ENCODE results near the gene CACNA1A. TPM values are rescaled to one million over a fixed set of nuclear protein-coding genes. Genes with fewer than 3 reads are reported as not detected.

The CACNA1A gene
- total RNA-seq, 2 experiments from 2014 or later = 0.19 to 0.78 TPM

DNA sequence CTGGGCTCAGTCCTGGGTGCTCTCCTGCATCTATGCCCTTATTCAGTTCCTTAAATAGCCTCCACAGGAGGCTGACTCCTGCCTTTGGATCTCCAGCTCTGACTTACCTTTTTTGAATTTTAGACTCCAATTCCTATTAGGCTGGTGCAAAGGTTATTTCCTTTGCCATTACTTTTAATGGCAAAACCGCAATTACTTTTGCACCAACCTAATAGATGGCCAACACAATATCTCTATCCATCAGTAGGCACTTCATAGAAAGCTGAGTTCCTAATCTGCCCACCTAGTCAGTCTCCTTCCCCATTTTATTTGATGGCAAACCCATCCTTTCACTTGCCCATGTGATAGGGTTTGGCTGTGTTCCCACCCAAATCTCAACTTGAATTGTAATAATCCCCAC, 95.3 kb downstream of the CACNA1A start:
- CTCF ChIA-PET (ENCODE audit: unreplicated experiment) = no interaction called here
- intact Hi-C loops (cut with micrococcal nuclease; ENCODE audit: unreplicated experiment) = no loop called here
- no TSS peak for BruUV-seq (replicated peaks)

GRCh38 chr19:13408889-13409518, 97.3 kb downstream of the CACNA1A start:
- no peak overlapping the region for H2AFZ ChIP-seq (ENCODE audit: low read length)
- H3K4me2 ChIP-seq (ENCODE audit: low read length) = no peak overlapping the region
- H3K79me2 ChIP-seq (ENCODE audit: insufficient read depth, low read depth, low read length) = no peaks in the 10 kb centered on the region
- no TSS peak for BruUV-seq (replicated peaks)
- H3K9me3 ChIP-seq (ENCODE audit: low read length) = no peaks in the 10 kb centered on the region
- no peaks in the 10 kb centered on the region for H3K9me2 ChIP-seq (ENCODE audit: insufficient read depth, low read length)
- H4K20me1 ChIP-seq (ENCODE audit: insufficient read depth, low read length) = no peaks in the 10 kb centered on the region
- ChIA-PET POLR2A (no interaction called here), CTCF (ENCODE audit: unreplicated experiment) (no interaction called here)
- H3K4me3 ChIP-seq (ENCODE audit: low read depth, low read length, poor library complexity, severe bottlenecking) = no peak overlapping the region
- intact Hi-C loops (cut with micrococcal nuclease; ENCODE audit: unreplicated experiment) = no loop called here
- TF ChIP-seq EZH2phosphoT487 (IDR thresholded peaks at IDR 0.05; ENCODE audit: borderline replicate concordance, low read depth, low read length) = no peak
- TF ChIP-seq, protein P1, sequence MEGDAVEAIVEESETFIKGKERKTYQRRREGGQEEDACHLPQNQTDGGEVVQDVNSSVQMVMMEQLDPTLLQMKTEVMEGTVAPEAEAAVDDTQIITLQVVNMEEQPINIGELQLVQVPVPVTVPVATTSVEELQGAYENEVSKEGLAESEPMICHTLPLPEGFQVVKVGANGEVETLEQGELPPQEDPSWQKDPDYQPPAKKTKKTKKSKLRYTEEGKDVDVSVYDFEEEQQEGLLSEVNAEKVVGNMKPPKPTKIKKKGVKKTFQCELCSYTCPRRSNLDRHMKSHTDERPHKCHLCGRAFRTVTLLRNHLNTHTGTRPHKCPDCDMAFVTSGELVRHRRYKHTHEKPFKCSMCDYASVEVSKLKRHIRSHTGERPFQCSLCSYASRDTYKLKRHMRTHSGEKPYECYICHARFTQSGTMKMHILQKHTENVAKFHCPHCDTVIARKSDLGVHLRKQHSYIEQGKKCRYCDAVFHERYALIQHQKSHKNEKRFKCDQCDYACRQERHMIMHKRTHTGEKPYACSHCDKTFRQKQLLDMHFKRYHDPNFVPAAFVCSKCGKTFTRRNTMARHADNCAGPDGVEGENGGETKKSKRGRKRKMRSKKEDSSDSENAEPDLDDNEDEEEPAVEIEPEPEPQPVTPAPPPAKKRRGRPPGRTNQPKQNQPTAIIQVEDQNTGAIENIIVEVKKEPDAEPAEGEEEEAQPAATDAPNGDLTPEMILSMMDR (conservative IDR thresholded peaks at IDR 0.05; ENCODE audit: low read length) = no peak
- H3K4me1 ChIP-seq (ENCODE audit: insufficient read depth, low read length, poor library complexity, severe bottlenecking) = no peaks in the 10 kb centered on the region
- H3K36me3 ChIP-seq (ENCODE audit: insufficient read depth, low read length) = no peaks in the 10 kb centered on the region
- no peak for DNase-seq (ENCODE audit: low spot score)
- no peak overlapping the region for H3K27ac ChIP-seq (ENCODE audit: low read depth, low read length, poor library complexity, severe bottlenecking)

More for the DNA sequence above, 95.3 kb downstream of the CACNA1A start:
- Histone ChIP-seq H2AFZ (ENCODE audit: low read length) (no peak overlapping the region), H3K4me2 (ENCODE audit: low read length) (no peak overlapping the region), H3K4me3 (ENCODE audit: low read depth, low read length, poor library complexity, severe bottlenecking) (no peak overlapping the region), H3K27ac (ENCODE audit: low read depth, low read length, poor library complexity, severe bottlenecking) (no peak overlapping the region), H4K20me1 (ENCODE audit: insufficient read depth, low read length) (no peaks in the 10 kb centered on the region), H3K36me3 (ENCODE audit: insufficient read depth, low read length) (no peaks in the 10 kb centered on the region), H3K9me2 (ENCODE audit: insufficient read depth, low read length) (no peaks in the 10 kb centered on the region), H3K9me3 (ENCODE audit: low read length) (no peaks in the 10 kb centered on the region), H3K4me1 (ENCODE audit: insufficient read depth, low read length, poor library complexity, severe bottlenecking) (no peaks in the 10 kb centered on the region), H3K79me2 (ENCODE audit: insufficient read depth, low read depth, low read length) (no peaks in the 10 kb centered on the region)
- POLR2A ChIA-PET = no interaction called here
- DNase-seq (ENCODE audit: low spot score) = no peak
- TF ChIP-seq, protein P1 (conservative IDR thresholded peaks at IDR 0.05; ENCODE audit: low read length) = no peak
- TF ChIP-seq EZH2phosphoT487 (IDR thresholded peaks at IDR 0.05; ENCODE audit: borderline replicate concordance, low read depth, low read length) = no peak

- H3K27ac ChIP-seq (ENCODE audit: low read depth, low read length, poor library complexity, severe bottlenecking) = no peak overlapping the region
- no peaks in the 10 kb centered on the region for H4K20me1 ChIP-seq (ENCODE audit: insufficient read depth, low read length)
- no peaks in the 10 kb centered on the region for H3K9me3 ChIP-seq (ENCODE audit: low read length)
- ChIA-PET CTCF (ENCODE audit: unreplicated experiment) (interaction anchor here (0.6 kb wide), 1 partner anchor 1034 kb away, joined by 3 read pairs; no protein-coding TSS in a partner anchor), POLR2A (no interaction called here)
- no peak overlapping the region for H3K4me2 ChIP-seq (ENCODE audit: low read length)
- no peak overlapping the region for H2AFZ ChIP-seq (ENCODE audit: low read length)
- no peaks in the 10 kb centered on the region for H3K9me2 ChIP-seq (ENCODE audit: insufficient read depth, low read length)
- no TSS peak for BruUV-seq (replicated peaks)
- H3K4me1 ChIP-seq (ENCODE audit: insufficient read depth, low read length, poor library complexity, severe bottlenecking) = no peaks in the 10 kb centered on the region
- no peaks in the 10 kb centered on the region for H3K79me2 ChIP-seq (ENCODE audit: insufficient read depth, low read depth, low read length)
- no peak for DNase-seq (ENCODE audit: low spot score)
- no peak overlapping the region for H3K4me3 ChIP-seq (ENCODE audit: low read depth, low read length, poor library complexity, severe bottlenecking)
- no peaks in the 10 kb centered on the region for H3K36me3 ChIP-seq (ENCODE audit: insufficient read depth, low read length)
- intact Hi-C loops (cut with micrococcal nuclease; ENCODE audit: unreplicated experiment) = no loop called here
- TF ChIP-seq, protein P1 (conservative IDR thresholded peaks at IDR 0.05; ENCODE audit: low read length) = no peak
- no peak for TF ChIP-seq EZH2phosphoT487 (IDR thresholded peaks at IDR 0.05; ENCODE audit: borderline replicate concordance, low read depth, low read length)
These were observed 102.0 kb downstream of the CACNA1A start for GRCh38 chr19:13404236-13404635.
